CD4-positive, alpha-beta T cell treated with Interferon gamma for 1 hour (primary cell): ENCODE results near the gene TSEN54.
"Not testable (repeated sequence)": the region's sequence is repeated elsewhere in the genome, so short reads cannot be mapped to it uniquely, and the experiment has no call there.

Experiments used
- DNase-seq: peaks from one replicate; pipeline ENCODE4 v3.0.0-alpha.2; 2020

Gene TSEN54

GRCh38 chr17:75516255-75516618 is at the start of gene TSEN54:
Gene TSEN54 (plus strand): TSS chr17:75516528. CDS start chr17:75516561, 33 bp downstream.
- DNase-seq, result peak; percentile 93

- DNase-seq, result no peak
These were observed 48.0 kb upstream of the TSEN54 start for GRCh38 chr17:75468291-75468754.

GRCh38 chr17:75468779-75469373 is 47.5 kb upstream of the TSEN54 start:
- no peak for DNase-seq

- no peak for DNase-seq
These were observed 45.1 kb upstream of the TSEN54 start for GRCh38 chr17:75471207-75471606.

- no peak for DNase-seq
These were observed 44.2 kb upstream of the TSEN54 start for GRCh38 chr17:75472119-75472518.

GRCh38 chr17:75473246-75473645 is 43.1 kb upstream of the TSEN54 start:
- no peak for DNase-seq

- DNase-seq, result no peak
These were observed 41.6 kb upstream of the TSEN54 start for GRCh38 chr17:75474736-75475135.

GRCh38 chr17:75475144-75475835 is 41.0 kb upstream of the TSEN54 start:
- no peak for DNase-seq

GRCh38 chr17:75475851-75476250 is 40.5 kb upstream of the TSEN54 start:
- DNase-seq, result no peak

- DNase-seq, result no peak
These were observed 40.1 kb upstream of the TSEN54 start for GRCh38 chr17:75476271-75476671.

GRCh38 chr17:75476752-75477489 is 39.4 kb upstream of the TSEN54 start:
- no peak for DNase-seq

GRCh38 chr17:75477490-75477862 is 38.9 kb upstream of the TSEN54 start:
- DNase-seq, result not testable (repeated sequence)

GRCh38 chr17:75478508-75478907 is 37.8 kb upstream of the TSEN54 start:
- DNase-seq, result no peak

- DNase-seq, result no peak
These were observed 36.0 kb upstream of the TSEN54 start for GRCh38 chr17:75480281-75480680.

- DNase-seq, result no peak
These were observed 34.9 kb upstream of the TSEN54 start for GRCh38 chr17:75481194-75482068.

- DNase-seq, result no peak
These were observed 34.0 kb upstream of the TSEN54 start for GRCh38 chr17:75482098-75482942.

- DNase-seq, result no peak
These were observed 30.6 kb upstream of the TSEN54 start for GRCh38 chr17:75485688-75486087.

GRCh38 chr17:75486151-75486550 is 30.2 kb upstream of the TSEN54 start:
- no peak for DNase-seq

- DNase-seq, result no peak
These were observed 29.4 kb upstream of the TSEN54 start for GRCh38 chr17:75486951-75487350.

GRCh38 chr17:75487351-75488070 is 28.8 kb upstream of the TSEN54 start:
- DNase-seq, result peak; percentile 50
